Fibroblast of pulmonary artery (primary cell): ENCODE data around the gene ZNF850.
A peak's percentile ranks its signal among the peaks of the same experiment; 100 is the strongest.

Experiments used
- DNase-seq: peaks from one replicate; pipeline ENCODE4 v3.0.0-alpha.2; 2010; ENCODE audit warnings: low read depth
- H3K4me3 ChIP-seq: replicated peaks from 2 replicates; pipeline ENCODE4 v1.5.1; 2011; ENCODE audit warnings: low read depth, mild to moderate bottlenecking, control low read depth, low read length, moderate library complexity
- CTCF ChIP-seq: IDR thresholded peaks from 2 replicates; pipeline ENCODE4 v1.5.1; 2011; ENCODE audit warnings: mild to moderate bottlenecking, control low read depth, low read length, inconsistent platforms; ENCODE audit errors: missing control alignments

Gene ZNF850

GRCh38 chr19:36686365-36687213, 86.0 kb downstream of the ZNF850 start:
- peak; percentile 14 for DNase-seq
- peak overlapping the region; percentile 96 for H3K4me3 ChIP-seq
- no peak for TF ChIP-seq CTCF

- no peak overlapping the region for H3K4me3 ChIP-seq
- no peak for DNase-seq
- no peak for TF ChIP-seq CTCF
Measured at GRCh38 chr19:36685835-36686234, 86.8 kb downstream of the ZNF850 start.

GRCh38 chr19:36679455-36679854, 93.2 kb downstream of the ZNF850 start:
- no peak for DNase-seq
- no peak overlapping the region for H3K4me3 ChIP-seq
- TF ChIP-seq CTCF: no peak

- DNase-seq: no peak
- H3K4me3 ChIP-seq: no peak overlapping the region
- TF ChIP-seq CTCF: no peak
Measured at GRCh38 chr19:36674201-36674600, 98.4 kb downstream of the ZNF850 start.

- DNase-seq: no peak
Measured at GRCh38 chr19:36672368-36672767, 100.2 kb downstream of the ZNF850 start.

GRCh38 chr19:36668646-36669045, 104.0 kb downstream of the ZNF850 start:
- no peak for DNase-seq
- H3K4me3 ChIP-seq: no peak overlapping the region
- no peak for TF ChIP-seq CTCF

More at GRCh38 chr19:36672368-36672767, 100.2 kb downstream of the ZNF850 start:
- no peak for TF ChIP-seq CTCF
- no peak overlapping the region for H3K4me3 ChIP-seq

GRCh38 chr19:36665832-36666231, 106.8 kb downstream of the ZNF850 start:
- DNase-seq: no peak
- no peak for TF ChIP-seq CTCF
- H3K4me3 ChIP-seq: peak overlapping the region; percentile 98
